ENCODE data around the gene CYTL1. TPM values are rescaled to one million over a fixed set of nuclear protein-coding genes. Genes with fewer than 3 reads are reported as not detected.

The CYTL1 gene
- total and polyA plus RNA-seq, 2 of the 13 experiments (the other 11 are each of a cell fraction or from before 2014, with no cell fraction given): not detected

DNA sequence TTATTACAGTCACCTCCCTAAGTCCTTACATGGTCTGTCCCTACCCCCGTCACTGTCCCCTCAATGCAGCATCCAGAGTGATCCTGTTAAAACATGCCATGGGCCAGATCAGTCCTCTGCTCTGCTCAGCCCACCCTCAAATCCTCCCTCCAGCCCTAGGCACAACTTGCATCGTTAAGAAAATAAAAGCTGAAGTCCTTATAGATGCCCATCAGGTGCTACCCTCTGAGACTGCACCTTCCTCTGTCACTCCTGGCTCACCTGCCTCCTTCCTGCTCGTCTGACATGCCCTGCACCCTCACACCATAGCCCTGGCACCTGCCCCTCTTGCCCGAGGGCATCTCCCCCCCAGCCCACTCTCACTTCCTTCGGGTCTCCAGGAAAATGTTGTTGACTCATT lies 36.2 kb upstream of the CYTL1 start:
- H3K9me3 ChIP-seq (ENCODE audit: low read length): no peaks in the 10 kb centered on the region
- TF ChIP-seq CREM (IDR thresholded peaks at IDR 0.05): no peak
- no peak for TF ChIP-seq CREM (CRISPR knock-in tag; IDR thresholded peaks at IDR 0.05)
- TF ChIP-seq HMGA1 (CRISPR knock-in tag; conservative IDR thresholded peaks at IDR 0.05): no peak
- TF ChIP-seq, protein P1, sequence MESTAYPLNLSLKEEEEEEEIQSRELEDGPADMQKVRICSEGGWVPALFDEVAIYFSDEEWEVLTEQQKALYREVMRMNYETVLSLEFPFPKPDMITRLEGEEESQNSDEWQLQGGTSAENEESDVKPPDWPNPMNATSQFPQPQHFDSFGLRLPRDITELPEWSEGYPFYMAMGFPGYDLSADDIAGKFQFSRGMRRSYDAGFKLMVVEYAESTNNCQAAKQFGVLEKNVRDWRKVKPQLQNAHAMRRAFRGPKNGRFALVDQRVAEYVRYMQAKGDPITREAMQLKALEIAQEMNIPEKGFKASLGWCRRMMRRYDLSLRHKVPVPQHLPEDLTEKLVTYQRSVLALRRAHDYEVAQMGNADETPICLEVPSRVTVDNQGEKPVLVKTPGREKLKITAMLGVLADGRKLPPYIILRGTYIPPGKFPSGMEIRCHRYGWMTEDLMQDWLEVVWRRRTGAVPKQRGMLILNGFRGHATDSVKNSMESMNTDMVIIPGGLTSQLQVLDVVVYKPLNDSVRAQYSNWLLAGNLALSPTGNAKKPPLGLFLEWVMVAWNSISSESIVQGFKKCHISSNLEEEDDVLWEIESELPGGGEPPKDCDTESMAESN (CRISPR knock-in tag; conservative IDR thresholded peaks at IDR 0.05): no peak
- no peak for TF ChIP-seq ZFP36L1 (CRISPR knock-in tag; IDR thresholded peaks at IDR 0.05)
- no peak for TF ChIP-seq PAWR (CRISPR knock-in tag; IDR thresholded peaks at IDR 0.05; ENCODE audit: borderline replicate concordance)
- TF ChIP-seq ZNF274 (CRISPR knock-in tag; IDR thresholded peaks at IDR 0.05): no peak
- TF ChIP-seq HOXA9 (CRISPR knock-in tag; IDR thresholded peaks at IDR 0.05; ENCODE audit: borderline replicate concordance): no peak
- TF ChIP-seq ZNF510 (CRISPR knock-in tag; IDR thresholded peaks at IDR 0.05; ENCODE audit: low read depth): no peak
- TF ChIP-seq, protein P2, sequence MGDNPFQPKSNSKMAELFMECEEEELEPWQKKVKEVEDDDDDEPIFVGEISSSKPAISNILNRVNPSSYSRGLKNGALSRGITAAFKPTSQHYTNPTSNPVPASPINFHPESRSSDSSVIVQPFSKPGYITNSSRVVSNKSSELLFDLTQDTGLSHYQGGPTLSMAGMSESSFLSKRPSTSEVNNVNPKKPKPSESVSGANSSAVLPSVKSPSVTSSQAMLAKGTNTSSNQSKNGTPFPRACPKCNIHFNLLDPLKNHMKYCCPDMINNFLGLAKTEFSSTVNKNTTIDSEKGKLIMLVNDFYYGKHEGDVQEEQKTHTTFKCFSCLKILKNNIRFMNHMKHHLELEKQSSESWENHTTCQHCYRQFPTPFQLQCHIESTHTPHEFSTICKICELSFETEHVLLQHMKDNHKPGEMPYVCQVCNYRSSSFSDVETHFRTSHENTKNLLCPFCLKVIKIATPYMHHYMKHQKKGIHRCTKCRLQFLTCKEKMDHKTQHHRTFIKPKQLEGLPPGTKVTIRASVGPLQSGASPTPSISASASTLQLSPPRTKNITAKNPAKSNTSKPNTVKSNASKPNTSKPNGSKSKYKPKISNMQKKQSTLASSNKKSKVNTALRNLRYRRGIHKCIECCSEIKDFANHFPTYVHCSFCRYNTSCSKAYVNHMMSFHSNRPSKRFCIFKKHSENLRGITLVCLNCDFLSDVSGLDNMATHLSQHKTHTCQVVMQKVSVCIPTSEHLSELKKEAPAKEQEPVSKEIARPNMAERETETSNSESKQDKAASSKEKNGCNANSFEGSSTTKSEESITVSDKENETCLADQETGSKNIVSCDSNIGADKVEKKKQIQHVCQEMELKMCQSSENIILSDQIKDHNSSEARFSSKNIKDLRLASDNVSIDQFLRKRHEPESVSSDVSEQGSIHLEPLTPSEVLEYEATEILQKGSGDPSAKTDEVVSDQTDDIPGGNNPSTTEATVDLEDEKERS (CRISPR knock-in tag; IDR thresholded peaks at IDR 0.05): no peak
- no peak for TF ChIP-seq RARG (CRISPR knock-in tag; IDR thresholded peaks at IDR 0.05; ENCODE audit: low read depth)
- no peaks in the 10 kb centered on the region for H4K20me1 ChIP-seq (ENCODE audit: insufficient read depth, low read length)
- ChIA-PET CTCF (ENCODE audit: low intra/inter-chr PET ratio, low total read pairs) (no interaction called here), POLR2A (no interaction called here)
- DNase-seq (ENCODE audit: low spot score): no peak
- H3K36me3 ChIP-seq (replicated peaks in 1 of 2; ENCODE audit: control insufficient read depth in 1 of 2, insufficient read depth in 2 of 2, low read length in 2 of 2): no peaks in the 10 kb centered on the region
- no TSS peak for BruUV-seq (replicated peaks)
- in situ Hi-C loops (cut with HindIII; ENCODE audit: extremely low pct_ligation_motif_present, low pct_unique_long_range_greater_than_20kb) (loop anchor here (10.0 kb wide), 2 partner anchors 89 to 759 kb away; no protein-coding TSS in a partner anchor), intact Hi-C loops (cut with micrococcal nuclease; ENCODE audit: unreplicated experiment) (no loop called here)
- no peak overlapping the region for H3K4me2 ChIP-seq (ENCODE audit: low read depth, low read length)
- no peak overlapping the region for H2AFZ ChIP-seq (ENCODE audit: low read length)
- H3K27ac ChIP-seq (ENCODE audit: extremely low read length, insufficient read depth, low read length): no peak overlapping the region
- no peaks in the 10 kb centered on the region for H3K79me2 ChIP-seq (ENCODE audit: insufficient read depth, low read length)
- H3K4me1 ChIP-seq (ENCODE audit: insufficient read depth, low read length): peaks cover 11% of the 10 kb centered on the region
- no peak for FAIRE-seq
- ATAC-seq: no peak
- peaks cover 2 to 5% of the 10 kb centered on the region in 2 experiments; a peak in 1 of 5 replicates for H3K27me3 ChIP-seq (ENCODE audit: control insufficient read depth in 1 of 2, insufficient read depth in 2 of 2, low read length in 2 of 2)
- H3K9ac ChIP-seq (ENCODE audit: insufficient read depth, low read depth, low read length): no peak overlapping the region
- WGBS (ENCODE audit: low lambda C conversion rate): 5% methylated on average over 5 of the region's 5 CpGs
- no peak overlapping the region for H3K4me3 ChIP-seq (replicated peaks in 1 of 3; ENCODE audit: insufficient read depth in 1 of 3, low read depth in 2 of 3, low read length in 3 of 3)
